HepG2 (cell line): Measurements from ENCODE around the gene TTC1. TPM values are rescaled to one million over a fixed set of nuclear protein-coding genes. Genes with fewer than 3 reads are reported as not detected.

ENCODE experiments used
- ATAC-seq: fragments of 200-7000 bp; cut with Tn5 transposase; 3 replicates; pipeline ENCODE4 v1.9.1; 2020; ENCODE audit warnings: mild to moderate bottlenecking, moderate library complexity
- BruUV-seq: library from RNA; stranded (reverse); fragments of 400-500 nt; replicated peaks from 2 replicates; lab custom pipeline; 2021; lab: Mats Ljungman, UMichigan
- CTCF ChIA-PET: fragments of 300-600 bp; formaldehyde crosslinking; extraction: SDS; loops from one replicate; lab custom pipeline; 2021; ENCODE audit warnings: low total read pairs, inconsistent platforms, low intra/inter-chr PET ratio; lab: Yijun Ruan, JAX
- POLR2A ChIA-PET: fragments of 350-600 bp; sonication (Branson Sonifier 250); formaldehyde crosslinking; loops from one replicate; lab custom pipeline; 2020; ENCODE audit warnings: antibody characterized with exemption, inconsistent platforms; lab: Yijun Ruan, JAX
- DNase-seq: peaks from one replicate; pipeline ENCODE4 v3.0.0-alpha.2; 2015; ENCODE audit warnings: low spot score
- FAIRE-seq: peaks from 3 replicates; lab custom pipeline; 2011; peaks lifted over from hg19 to GRCh38; lab: Jason Lieb, UNC
- H2AFZ ChIP-seq: one replicate; pipeline ENCODE4 v1.6.1; 2011; ENCODE audit warnings: low read length, inconsistent platforms
- H3K27ac ChIP-seq: fragments of 300-600 bp; 3 replicates; pipeline ENCODE4 v1.8.0; 2011; ENCODE audit warnings: mixed run types, mild to moderate bottlenecking, mixed read lengths, low read length, inconsistent platforms; ENCODE audit not compliant: insufficient read depth; ENCODE audit errors: extremely low read length
- H3K27me3 ChIP-seq, 2 experiments: fragments of 200-600 bp in 1 of 2; 2 replicates in 1 of 2; 3 replicates in 1 of 2; pipeline versions ENCODE4 v1.6.0 to v1.8.0; 2011; ENCODE audit warnings: low read length in 2 of 2, mild to moderate bottlenecking in 2 of 2, moderate library complexity in 2 of 2, inconsistent platforms in 1 of 2; ENCODE audit not compliant: insufficient read depth in 2 of 2, control insufficient read depth in 1 of 2
- H3K36me3 ChIP-seq, 2 experiments: fragments of 200-600 bp in 1 of 2; replicated peaks in 1 of 2; 2 replicates in 1 of 2; 3 replicates in 1 of 2; pipeline versions ENCODE4 v1.5.1 to v1.8.0; 2011; ENCODE audit warnings: low read length in 2 of 2, inconsistent platforms in 1 of 2; ENCODE audit not compliant: insufficient read depth in 2 of 2, control insufficient read depth in 1 of 2
- H3K4me1 ChIP-seq: 2 replicates; pipeline ENCODE4 v1.5.1; 2012; ENCODE audit warnings: low read length, inconsistent platforms; ENCODE audit not compliant: insufficient read depth
- H3K4me2 ChIP-seq: 2 replicates; pipeline ENCODE4 v1.6.0; 2011; ENCODE audit warnings: low read depth, low read length, inconsistent platforms
- H3K4me3 ChIP-seq, 3 experiments: fragments of 200-600 bp in 1 of 3; sonication (generic), shearing (Covaris generic) in 1 of 3; replicated peaks in 1 of 3; 2 replicates each; pipeline ENCODE4 v1.5.1; 2011 to 2016; ENCODE audit warnings: low read length in 3 of 3, inconsistent platforms in 2 of 3, low read depth in 2 of 3, mild to moderate bottlenecking in 2 of 3, control low read depth in 1 of 3, mixed read lengths in 1 of 3; ENCODE audit not compliant: insufficient read depth in 1 of 3
- H3K79me2 ChIP-seq: one replicate; pipeline ENCODE4 v1.6.1; 2011; ENCODE audit warnings: low read length, inconsistent platforms; ENCODE audit not compliant: insufficient read depth
- H3K9ac ChIP-seq: 2 replicates; pipeline ENCODE4 v1.6.0; 2011; ENCODE audit warnings: mild to moderate bottlenecking, low read depth, low read length, inconsistent platforms; ENCODE audit not compliant: insufficient read depth
- H3K9me3 ChIP-seq: 2 replicates; pipeline ENCODE4 v1.5.1; 2012; ENCODE audit warnings: mild to moderate bottlenecking, low read length
- H4K20me1 ChIP-seq: 2 replicates; pipeline ENCODE4 v1.6.0; 2011; ENCODE audit warnings: inconsistent platforms, mild to moderate bottlenecking, low read length, moderate library complexity; ENCODE audit not compliant: insufficient read depth
- FOXP1 ChIP-seq, 2 experiments: fragments of 450-650 bp in 1 of 2; IDR thresholded peaks; 2 replicates each; pipeline ENCODE4 v1.6.1; 2017 to 2018; ENCODE audit warnings: antibody characterized with exemption in 1 of 2
- GTF2F1 ChIP-seq: fragments of 150-350 bp; IDR thresholded peaks from 2 replicates; pipeline ENCODE4 v1.6.1; 2014; ENCODE audit warnings: low read length
- HOXA7 ChIP-seq: sonication (generic); formaldehyde crosslinking; IDR thresholded peaks from 2 replicates; pipeline ENCODE4 v1.8.1; 2022; ENCODE audit warnings: mild to moderate bottlenecking, missing genetic modification reagents, moderate library complexity
- KDM2A ChIP-seq: sonication (generic); formaldehyde crosslinking; IDR thresholded peaks from 2 replicates; pipeline ENCODE4 v1.4.0; 2020; ENCODE audit warnings: low read depth, missing genetic modification reagents, borderline replicate concordance
- SIN3B ChIP-seq: fragments of 150-350 bp; IDR thresholded peaks from 2 replicates; pipeline ENCODE4 v1.6.1; 2014; ENCODE audit warnings: low read length
- ZNF713 ChIP-seq: sonication (generic); formaldehyde crosslinking; IDR thresholded peaks from 2 replicates; pipeline ENCODE4 v1.4.0; 2020; ENCODE audit warnings: mild to moderate bottlenecking, missing genetic modification reagents
- ZNF766 ChIP-seq: sonication (generic); formaldehyde crosslinking; IDR thresholded peaks from 2 replicates; pipeline ENCODE4 v1.5.0; 2020; ENCODE audit warnings: missing genetic modification reagents, borderline replicate concordance
- WGBS: methylation state at CpG from one replicate; pipeline ENCODE4 v1.1.6; 2017; ENCODE audit warnings: low lambda C conversion rate; 5-methylcytosine and 5-hydroxymethylcytosine counted together
- in situ Hi-C: cut with HindIII; loops from 2 replicates; pipeline ENCODE4 v1.10.0; 2017; ENCODE audit warnings: low pct_unique_long_range_greater_than_20kb; ENCODE audit not compliant: extremely low pct_ligation_motif_present
- intact Hi-C: fragments of 100-400 bp; cut with micrococcal nuclease; formaldehyde crosslinking; loops from one replicate; pipeline ENCODE4 v1.10.0; 2022; ENCODE audit not compliant: unreplicated experiment
- polyA plus RNA-seq, 8 experiments: library from polyadenylated mRNA; depleted of rRNA in 3 of 8; stranded (reverse) in 7 of 8; unstranded in 1 of 8; fragments of >200 nt; fragmentation: Illumina TruSeq in 4 of 8; extraction: Trizol in 4 of 8; gene quantifications; 2 replicates each; pipeline versions ENCODE4 v1.2.1 to v1.2.3, GENCODE V29; 2011 to 2016; ENCODE audit warnings: low read depth in 4 of 8, missing spikeins in 1 of 8, mixed read lengths in 1 of 8; ENCODE audit not compliant: insufficient read depth in 1 of 8
- total RNA-seq, 5 experiments: library from RNA; depleted of rRNA; stranded (reverse); fragments of >200 nt; fragmentation: Illumina TruSeq; extraction: Trizol; gene quantifications; 2 replicates each; pipeline ENCODE4 v1.2.3, GENCODE V29; 2016; ENCODE audit warnings: low read depth in 1 of 5

Gene TTC1
- total and polyA plus RNA-seq, 2 of the 13 experiments (the other 11 are each of a cell fraction or from before 2014, with no cell fraction given) = 16.1 to 72.1 TPM

- H3K4me1 ChIP-seq = no peaks in the 10 kb centered on the region
- ATAC-seq (no peak), FAIRE-seq (no peak), DNase-seq (no peak)
- H3K4me3 ChIP-seq = no peak overlapping the region
- intact Hi-C loops = no loop called here
- H3K27me3 ChIP-seq = no peaks in the 10 kb centered on the region
- ChIA-PET CTCF (no interaction called here), POLR2A (no interaction called here)
- H3K79me2 ChIP-seq = no peaks in the 10 kb centered on the region
- no peak overlapping the region for H3K9ac ChIP-seq
- no peaks in the 10 kb centered on the region for H4K20me1 ChIP-seq
- TF ChIP-seq ZNF713 = no peak
- TF ChIP-seq KDM2A (CRISPR knock-in tag) = no peak
- TF ChIP-seq GTF2F1 = no peak
- TF ChIP-seq SIN3B = no peak
- TF ChIP-seq ZNF766 (CRISPR knock-in tag) = no peak
- no peak for TF ChIP-seq HOXA7 (CRISPR knock-in tag)
- no TSS peak for BruUV-seq
- no peak overlapping the region for H3K27ac ChIP-seq
- 98% methylated on average over 2 of the region's 2 CpGs for WGBS
- no peak overlapping the region for H2AFZ ChIP-seq
- no peaks in the 10 kb centered on the region for H3K9me3 ChIP-seq
- H3K4me2 ChIP-seq = no peak overlapping the region
- in situ Hi-C loops = no loop called here
- H3K36me3 ChIP-seq = peaks cover 18 to 67% of the 10 kb centered on the region in 2 experiments
Observed at GRCh38 chr5:160054831-160055230, 45.9 kb downstream of the TTC1 start.

- in situ Hi-C loops = no loop called here
- peaks cover 16 to 66% of the 10 kb centered on the region in 2 experiments; a peak in 4 of 5 replicates for H3K36me3 ChIP-seq
- WGBS = 96% methylated on average over 4 of the region's 4 CpGs
Observed at GRCh38 chr5:160057256-160057655, 48.3 kb downstream of the TTC1 start.

More at GRCh38 chr5:160057256-160057655, 48.3 kb downstream of the TTC1 start:
- H3K4me2 ChIP-seq = no peak overlapping the region
- ATAC-seq (no peak), FAIRE-seq (no peak), DNase-seq (no peak)
- H3K4me1 ChIP-seq = no peaks in the 10 kb centered on the region
- no peak overlapping the region for H3K27ac ChIP-seq
- ChIA-PET POLR2A (no interaction called here), CTCF (no interaction called here)
- H4K20me1 ChIP-seq = no peaks in the 10 kb centered on the region
- no peaks in the 10 kb centered on the region for H3K9me3 ChIP-seq
- H2AFZ ChIP-seq = no peak overlapping the region
- no peak overlapping the region for H3K9ac ChIP-seq
- no peaks in the 10 kb centered on the region for H3K79me2 ChIP-seq
- no peak for TF ChIP-seq FOXP1 (IDR thresholded peaks at IDR 0.05)
- no peak for TF ChIP-seq FOXP1 (CRISPR knock-in tag; IDR thresholded peaks at IDR 0.05)
- BruUV-seq = no TSS peak
- H3K4me3 ChIP-seq = no peak overlapping the region
- intact Hi-C loops = no loop called here
- no peaks in the 10 kb centered on the region for H3K27me3 ChIP-seq
